ENCODE measurements around the gene LRRC8D.
"Not testable (repeated sequence)": the region's sequence is repeated elsewhere in the genome, so short reads cannot be mapped to it uniquely, and the experiment has no call there.

DNA sequence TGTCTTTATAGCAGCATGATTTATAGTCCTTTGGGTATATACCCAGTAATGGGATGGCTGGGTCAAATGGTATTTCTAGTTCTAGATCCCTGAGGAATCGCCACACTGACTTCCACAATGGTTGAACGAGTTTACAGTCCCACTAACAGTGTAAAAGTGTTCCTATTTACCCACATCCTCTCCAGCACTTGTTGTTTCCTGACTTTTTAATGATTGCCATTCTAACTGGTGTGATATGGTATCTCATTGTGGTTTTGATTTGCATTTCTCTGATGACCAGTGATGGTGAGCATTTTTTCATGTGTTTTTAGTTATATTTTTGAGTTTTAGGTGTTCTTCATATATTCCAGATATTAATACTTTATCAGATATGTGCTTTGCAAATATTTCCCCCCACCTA is 43.6 kb upstream of the LRRC8D start:
- TF ChIP-seq CTCF (conservative IDR thresholded peaks at IDR 0.05); ZFX (IDR thresholded peaks at IDR 0.05): not testable (repeated sequence)
